HAP-1 (cell line): ENCODE data around the gene RPS29.
"Not testable (repeated sequence)": the region's sequence is repeated elsewhere in the genome, so short reads cannot be mapped to it uniquely, and the experiment has no call there.

ENCODE experiments used
- DNase-seq, 2 experiments: peaks; one replicate each; pipeline ENCODE4 v3.0.0-alpha.2; 2016 to 2020; ENCODE audit warnings: low spot score in 2 of 2
- H3K27me3 ChIP-seq: fragments of 250-450 bp; sonication (Bioruptor Pico); 2 replicates; pipeline ENCODE4 v1.5.1; 2020; ENCODE audit warnings: low read depth, mild to moderate bottlenecking, moderate library complexity
- H3K36me3 ChIP-seq: fragments of 250-450 bp; sonication (Bioruptor Pico); replicated peaks from 2 replicates; pipeline ENCODE4 v1.5.1; 2020; ENCODE audit warnings: mild to moderate bottlenecking
- H3K4me1 ChIP-seq: fragments of 250-450 bp; sonication (Bioruptor Pico); 2 replicates; pipeline ENCODE4 v1.5.1; 2020; ENCODE audit warnings: mild to moderate bottlenecking
- H3K4me3 ChIP-seq: fragments of 250-450 bp; sonication (Bioruptor Pico); 2 replicates; pipeline ENCODE4 v1.5.1; 2020; ENCODE audit warnings: mild to moderate bottlenecking, moderate library complexity
- H3K9me3 ChIP-seq: fragments of 250-450 bp; sonication (Bioruptor Pico); 2 replicates; pipeline ENCODE4 v1.5.1; 2020; ENCODE audit warnings: mild to moderate bottlenecking, moderate library complexity
- in situ Hi-C: fragments of 300-500 bp; cut with MboI; formaldehyde crosslinking; loops from 3 replicates; pipeline ENCODE4 v1.14.3; 2020; ENCODE audit warnings: low sequenced_read_pairs, inconsistent platforms, mixed read lengths

RPS29 gene

GRCh38 chr14:49585803-49586672 lies at the start of gene RPS29:
Gene RPS29, minus strand, starts transcription at chr14:49586380. Its CDS starts 34 bp downstream, at chr14:49586346.
- Histone ChIP-seq H3K36me3 (peaks cover 41% of the 10 kb centered on the region), H3K4me1 (peaks cover 9% of the 10 kb centered on the region), H3K9me3 (no peaks in the 10 kb centered on the region), H3K4me3 (peak within 1 kb of the TSS; percentile 95), H3K27me3 (no peaks in the 10 kb centered on the region)
- DNase-seq: peak; percentile 97
- in situ Hi-C loops: no loop called here

GRCh38 chr14:49634547-49635334 lies 48.6 kb upstream of the RPS29 start, which contains the start of gene DNAAF2:
Gene DNAAF2, minus strand, starts transcription at chr14:49635244. Its CDS starts 95 bp downstream, at chr14:49635149.
- peaks cover 26% of the 10 kb centered on the region for H3K36me3 ChIP-seq
- H3K9me3 ChIP-seq: no peaks in the 10 kb centered on the region
- in situ Hi-C loops: loop anchor here (5.0 to 10.0 kb wide), 2 partner anchors 133 to 470 kb away; partner anchors contain the start of gene KLHDC2
- DNase-seq: peak; percentile 64 to 82
- H3K27me3 ChIP-seq: no peaks in the 10 kb centered on the region
- peaks cover 23% of the 10 kb centered on the region for H3K4me1 ChIP-seq
- H3K4me3 ChIP-seq: peak within 1 kb of the TSS; percentile 88

GRCh38 chr14:49633640-49634546 lies 47.7 kb upstream of the RPS29 start:
- H3K27me3 ChIP-seq: no peaks in the 10 kb centered on the region
- H3K9me3 ChIP-seq: no peaks in the 10 kb centered on the region
- peaks cover 26% of the 10 kb centered on the region for H3K36me3 ChIP-seq
- peak overlapping the region; percentile 88 for H3K4me3 ChIP-seq
- H3K4me1 ChIP-seq: peaks cover 23% of the 10 kb centered on the region
- in situ Hi-C loops: loop anchor here (10.0 kb wide), 1 partner anchor 471 kb away; no protein-coding TSS in a partner anchor
- DNase-seq: peak; percentile 91 to 95

- in situ Hi-C loops: no loop called here
- Histone ChIP-seq H3K4me1 (peaks cover 15% of the 10 kb centered on the region), H3K9me3 (no peaks in the 10 kb centered on the region), H3K4me3 (peak overlapping the region; percentile 83), H3K36me3 (peaks cover 15% of the 10 kb centered on the region), H3K27me3 (no peaks in the 10 kb centered on the region)
- no peak for DNase-seq
These were observed 38.0 kb upstream of the RPS29 start for GRCh38 chr14:49623941-49624839.

GRCh38 chr14:49623387-49623786 lies 37.2 kb upstream of the RPS29 start:
- Histone ChIP-seq H3K27me3 (no peaks in the 10 kb centered on the region), H3K4me3 (peak overlapping the region; percentile 83), H3K9me3 (no peaks in the 10 kb centered on the region), H3K4me1 (peaks cover 16% of the 10 kb centered on the region), H3K36me3 (peaks cover 23% of the 10 kb centered on the region)
- DNase-seq: no peak
- in situ Hi-C loops: no loop called here

- peaks cover 31% of the 10 kb centered on the region for H3K36me3 ChIP-seq
- no peak for DNase-seq
These were observed 35.9 kb upstream of the RPS29 start for GRCh38 chr14:49622022-49622607.

GRCh38 chr14:49621114-49621881 lies 35.1 kb upstream of the RPS29 start:
- peak overlapping the region; percentile 83 for H3K4me3 ChIP-seq
- no peaks in the 10 kb centered on the region for H3K9me3 ChIP-seq
- in situ Hi-C loops: no loop called here
- H3K27me3 ChIP-seq: no peaks in the 10 kb centered on the region
- H3K4me1 ChIP-seq: peaks cover 20% of the 10 kb centered on the region
- H3K36me3 ChIP-seq: peaks cover 35% of the 10 kb centered on the region
- DNase-seq: peak; percentile 39 to 84

More at GRCh38 chr14:49622022-49622607, 35.9 kb upstream of the RPS29 start:
- Histone ChIP-seq H3K4me3 (peak overlapping the region; percentile 83), H3K27me3 (no peaks in the 10 kb centered on the region), H3K9me3 (no peaks in the 10 kb centered on the region), H3K4me1 (peaks cover 20% of the 10 kb centered on the region)
- in situ Hi-C loops: no loop called here

GRCh38 chr14:49620182-49621113 lies 34.3 kb upstream of the RPS29 start, which contains the start of the genes MGAT2 and RPL36AL:
Gene MGAT2, plus strand, starts transcription at chr14:49620799. Its CDS starts 470 bp downstream, at chr14:49621269.
Gene RPL36AL, minus strand, starts transcription at chr14:49620626. Its CDS starts 1,522 bp downstream, at chr14:49619104.
- in situ Hi-C loops: no loop called here
- Histone ChIP-seq H3K4me1 (peaks cover 19% of the 10 kb centered on the region), H3K4me3 (peak within 1 kb of the TSS; percentile 83), H3K27me3 (no peaks in the 10 kb centered on the region), H3K36me3 (peaks cover 27% of the 10 kb centered on the region), H3K9me3 (no peaks in the 10 kb centered on the region)
- DNase-seq: peak; percentile 96 to 99

- H3K4me1 ChIP-seq: peaks cover 12% of the 10 kb centered on the region
- in situ Hi-C loops: no loop called here
- H3K27me3 ChIP-seq: no peaks in the 10 kb centered on the region
- peak overlapping the region; percentile 83 for H3K4me3 ChIP-seq
- peaks cover 26% of the 10 kb centered on the region for H3K36me3 ChIP-seq
- H3K9me3 ChIP-seq: no peaks in the 10 kb centered on the region
- peak in 1 of 2 experiments; percentile 32 for DNase-seq
These were observed 33.5 kb upstream of the RPS29 start for GRCh38 chr14:49619730-49620129.

GRCh38 chr14:49619273-49619672 lies 33.1 kb upstream of the RPS29 start:
- Histone ChIP-seq H3K4me1 (peaks cover 12% of the 10 kb centered on the region), H3K36me3 (peaks cover 31% of the 10 kb centered on the region)
- not testable (repeated sequence) for DNase-seq

More at GRCh38 chr14:49619273-49619672, 33.1 kb upstream of the RPS29 start:
- peak overlapping the region; percentile 83 for H3K4me3 ChIP-seq
- H3K27me3 ChIP-seq, in situ Hi-C loops, H3K9me3 ChIP-seq: not testable (repeated sequence)
